GM21526 (cell line): ENCODE data around the gene METRNL.

Experiments
- ATAC-seq: cut with Tn5 transposase; IDR thresholded peaks from one replicate; pipeline ENCODE4 v1.9.1; 2021; ENCODE audit warnings: moderate library complexity; ENCODE audit not compliant: unreplicated experiment, low FRiP score

METRNL gene

DNA sequence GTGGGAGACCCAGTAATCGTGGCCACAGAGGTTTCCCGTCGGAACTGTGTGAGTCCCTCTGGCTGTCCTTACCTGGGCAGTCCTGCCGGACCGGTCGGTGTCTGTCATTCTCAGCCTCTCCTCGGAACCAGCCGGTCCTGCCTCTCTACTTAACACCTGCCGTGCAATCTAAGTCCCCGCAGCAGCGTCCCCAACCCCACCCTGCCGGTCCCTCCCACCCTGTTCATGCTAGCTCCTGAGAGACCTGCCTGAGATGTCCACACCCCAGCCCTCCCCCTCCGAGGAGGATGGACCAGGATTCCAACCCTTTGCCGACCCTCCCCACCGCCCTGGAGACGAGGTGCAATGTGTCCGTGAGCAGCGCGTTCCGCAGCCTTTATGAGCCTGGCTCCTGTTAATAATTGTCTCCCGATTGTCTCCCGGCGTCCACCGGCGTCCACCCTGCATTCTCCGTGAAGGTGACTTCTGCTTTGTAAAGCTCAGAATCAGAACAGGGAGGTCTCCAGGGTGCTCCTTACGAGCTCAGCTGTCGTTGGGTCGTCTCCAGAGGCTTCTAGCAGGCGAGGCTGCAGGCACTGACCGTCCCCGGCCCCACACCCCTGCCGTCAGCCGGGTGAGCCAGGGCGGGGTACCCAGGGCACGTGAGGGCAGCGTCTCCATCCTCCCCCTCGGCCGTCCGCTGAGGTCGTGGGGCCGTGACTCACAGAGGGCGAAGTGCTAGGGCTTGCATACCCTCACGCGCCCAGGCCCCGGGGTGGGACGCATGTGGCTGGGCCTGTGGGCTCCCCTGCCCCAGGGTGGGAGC, 10.1 kb downstream of the METRNL start:
- ATAC-seq = no peak

DNA sequence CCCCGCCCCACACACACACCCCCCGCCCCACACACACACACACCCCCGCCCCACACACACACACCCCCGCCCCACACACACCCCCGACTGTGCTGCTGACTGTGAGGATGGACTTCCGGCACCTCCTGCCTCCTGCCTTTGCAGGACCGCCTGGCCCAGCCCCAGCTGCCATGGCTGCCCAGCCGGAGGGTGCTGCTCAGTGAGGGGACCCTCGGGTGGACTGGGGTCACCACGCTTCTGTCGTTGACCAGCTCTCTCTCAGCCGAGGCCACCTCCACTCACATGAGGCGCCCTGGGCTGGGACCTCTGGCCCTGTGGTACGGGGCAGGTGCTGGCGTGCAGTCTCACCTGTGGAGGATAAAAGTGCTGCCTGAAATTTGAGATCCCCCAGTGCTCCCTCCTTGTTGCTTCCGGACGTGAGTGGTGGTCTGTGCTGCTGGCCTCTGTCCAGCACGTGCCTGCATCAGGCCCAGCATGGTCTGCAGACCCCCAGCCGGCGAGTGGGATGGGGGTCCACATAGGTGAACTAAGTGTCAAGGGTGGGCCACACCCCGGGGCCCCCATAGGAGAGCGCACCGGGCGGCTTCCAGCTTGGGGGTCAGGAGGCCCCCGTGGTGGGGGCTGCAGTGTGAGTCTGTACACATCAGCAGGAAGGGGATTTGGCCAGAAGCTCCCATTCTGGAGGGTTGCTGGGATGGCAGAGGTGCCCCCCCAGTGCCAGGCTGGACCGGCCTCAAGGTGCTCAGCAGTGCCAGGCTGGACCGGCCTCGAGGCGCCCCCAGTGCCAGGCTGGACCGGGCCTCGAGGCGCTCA, 11.2 kb downstream of the METRNL start:
- ATAC-seq = no peak

DNA sequence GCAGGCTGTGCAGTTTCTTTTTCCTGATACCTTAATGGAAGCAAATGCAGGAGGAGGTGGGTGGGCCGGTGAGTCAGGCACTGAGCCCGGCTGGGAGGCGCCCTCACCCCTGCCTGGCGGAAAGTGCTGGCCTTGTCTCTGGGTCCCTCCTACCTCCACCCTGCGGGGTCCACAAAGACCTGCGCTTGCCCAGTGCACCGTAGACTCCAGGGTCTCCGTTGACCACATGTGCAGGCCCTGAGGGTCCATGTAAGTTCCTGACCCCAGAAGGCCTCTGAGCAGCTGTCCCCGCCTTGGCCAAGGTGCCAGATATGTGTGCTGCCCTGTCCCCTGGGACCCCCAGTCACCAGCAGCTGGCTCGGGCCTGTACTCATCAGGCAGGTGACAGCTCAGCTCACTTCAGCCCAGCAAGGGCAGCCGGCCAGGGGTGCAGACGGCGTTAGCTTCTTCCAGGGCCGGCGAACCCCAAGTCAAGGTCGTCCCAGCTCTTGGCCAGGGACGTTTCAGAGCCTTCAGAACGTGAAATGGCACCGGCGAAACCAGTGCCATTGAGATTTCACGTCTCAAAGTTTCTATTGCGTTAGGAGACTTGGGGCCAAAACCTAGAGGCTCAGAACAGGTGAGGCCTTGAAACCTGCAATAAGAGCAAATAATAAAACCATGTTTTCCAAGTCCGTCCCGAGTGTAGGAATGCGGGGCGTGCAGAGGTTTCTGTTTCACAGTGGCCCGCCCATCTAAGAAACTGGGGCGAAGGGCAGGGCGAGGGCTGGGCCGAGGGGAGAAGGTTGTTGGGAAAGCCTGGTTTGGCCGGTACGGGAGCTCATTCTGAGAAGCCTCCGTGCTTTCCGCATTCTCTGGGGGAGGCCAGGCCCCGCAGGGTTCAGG, 12.1 kb downstream of the METRNL start:
- ATAC-seq = no peak

DNA sequence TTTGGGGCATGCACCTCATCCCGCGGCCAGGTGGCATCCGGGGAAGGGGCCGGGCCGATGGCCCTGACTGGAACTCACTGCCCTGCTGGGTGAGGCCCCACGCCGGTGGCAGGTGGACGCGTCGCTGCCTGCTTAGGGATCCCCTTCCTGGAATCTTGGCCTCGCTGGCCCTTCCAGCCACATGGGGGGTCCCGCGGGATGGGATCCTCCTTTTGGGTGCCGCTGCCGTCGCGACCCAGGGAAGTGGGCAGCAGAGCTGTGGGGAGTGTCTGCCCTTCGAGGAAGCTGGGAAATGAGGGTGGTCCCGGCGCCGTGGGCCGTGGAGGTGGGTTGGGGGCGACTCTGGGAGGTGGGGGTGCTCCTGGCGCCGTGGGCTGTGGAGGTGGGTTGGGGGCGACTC, 12.8 kb downstream of the METRNL start:
- ATAC-seq = no peak

DNA sequence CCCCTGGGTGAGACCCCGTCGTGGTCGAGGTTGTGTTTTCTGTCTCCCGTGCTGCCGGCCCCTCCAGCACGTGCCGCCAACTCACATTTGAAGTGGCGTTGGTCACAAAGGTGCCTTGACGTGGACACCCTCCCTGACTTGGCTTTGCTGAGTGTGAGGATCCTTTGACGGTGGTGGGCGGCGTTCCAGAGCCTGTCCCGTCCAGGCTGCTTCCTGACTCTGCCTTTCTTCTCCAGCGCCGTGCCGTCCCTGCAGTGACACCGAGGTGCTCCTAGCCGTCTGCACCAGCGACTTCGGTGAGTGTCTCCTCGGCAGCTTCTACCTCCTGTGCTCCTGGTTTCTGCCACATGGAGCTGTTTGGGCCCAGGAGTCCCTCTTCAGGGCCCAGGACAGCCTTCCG, 13.5 kb downstream of the METRNL start:
- no peak for ATAC-seq

DNA sequence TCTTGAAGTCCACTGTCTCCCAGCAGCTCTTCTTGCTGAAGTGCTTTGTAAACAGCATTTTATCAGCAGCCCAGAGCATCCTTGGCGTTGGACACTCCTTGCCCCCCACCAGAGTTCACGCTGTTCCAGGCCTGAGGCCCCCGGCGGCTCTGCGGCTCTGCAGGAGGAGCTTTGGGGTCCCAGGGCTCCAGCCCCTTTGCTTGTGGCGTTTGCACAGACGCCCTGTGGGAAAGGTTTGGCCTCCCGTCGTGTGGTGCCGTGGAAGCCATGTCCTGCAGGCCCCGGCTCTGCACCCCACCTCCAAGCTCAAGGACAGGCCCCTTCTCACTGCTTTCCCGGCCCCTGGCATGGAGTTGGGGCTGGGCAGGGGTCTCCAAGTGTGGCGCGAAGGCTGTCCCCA, 14.1 kb downstream of the METRNL start:
- ATAC-seq = no peak

DNA sequence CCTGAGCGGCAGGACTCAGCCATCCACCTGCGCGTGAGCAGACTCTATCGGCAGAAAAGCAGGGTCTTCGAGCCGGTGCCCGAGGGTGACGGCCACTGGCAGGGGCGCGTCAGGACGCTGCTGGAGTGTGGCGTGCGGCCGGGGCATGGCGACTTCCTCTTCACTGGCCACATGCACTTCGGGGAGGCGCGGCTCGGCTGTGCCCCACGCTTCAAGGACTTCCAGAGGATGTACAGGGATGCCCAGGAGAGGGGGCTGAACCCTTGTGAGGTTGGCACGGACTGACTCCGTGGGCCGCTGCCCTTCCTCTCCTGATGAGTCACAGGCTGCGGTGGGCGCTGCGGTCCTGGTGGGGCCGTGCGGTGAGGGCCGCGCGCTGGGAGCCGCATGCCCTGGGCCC, 14.9 kb downstream of the METRNL start:
- no peak for ATAC-seq

DNA sequence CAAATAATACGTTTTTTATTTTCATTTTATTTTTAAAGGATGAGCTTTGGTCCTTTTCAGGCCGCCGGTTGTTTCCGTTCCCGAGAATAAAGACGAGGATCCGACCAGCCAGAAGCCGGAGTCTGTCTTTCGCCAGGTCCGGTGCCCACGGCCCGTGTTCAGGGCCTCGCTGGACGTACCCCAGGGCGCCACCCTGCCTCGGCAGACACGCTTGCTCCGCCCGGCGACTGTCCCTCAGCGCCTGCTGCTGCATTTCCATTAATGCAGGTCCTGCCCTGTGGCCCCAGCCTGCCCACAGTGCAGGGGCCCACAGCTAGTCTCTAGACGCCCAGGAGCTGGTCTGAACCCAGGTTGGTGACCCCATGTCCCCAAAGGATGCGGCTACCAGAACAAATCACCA, 15.6 kb downstream of the METRNL start:
- ATAC-seq = no peak

DNA sequence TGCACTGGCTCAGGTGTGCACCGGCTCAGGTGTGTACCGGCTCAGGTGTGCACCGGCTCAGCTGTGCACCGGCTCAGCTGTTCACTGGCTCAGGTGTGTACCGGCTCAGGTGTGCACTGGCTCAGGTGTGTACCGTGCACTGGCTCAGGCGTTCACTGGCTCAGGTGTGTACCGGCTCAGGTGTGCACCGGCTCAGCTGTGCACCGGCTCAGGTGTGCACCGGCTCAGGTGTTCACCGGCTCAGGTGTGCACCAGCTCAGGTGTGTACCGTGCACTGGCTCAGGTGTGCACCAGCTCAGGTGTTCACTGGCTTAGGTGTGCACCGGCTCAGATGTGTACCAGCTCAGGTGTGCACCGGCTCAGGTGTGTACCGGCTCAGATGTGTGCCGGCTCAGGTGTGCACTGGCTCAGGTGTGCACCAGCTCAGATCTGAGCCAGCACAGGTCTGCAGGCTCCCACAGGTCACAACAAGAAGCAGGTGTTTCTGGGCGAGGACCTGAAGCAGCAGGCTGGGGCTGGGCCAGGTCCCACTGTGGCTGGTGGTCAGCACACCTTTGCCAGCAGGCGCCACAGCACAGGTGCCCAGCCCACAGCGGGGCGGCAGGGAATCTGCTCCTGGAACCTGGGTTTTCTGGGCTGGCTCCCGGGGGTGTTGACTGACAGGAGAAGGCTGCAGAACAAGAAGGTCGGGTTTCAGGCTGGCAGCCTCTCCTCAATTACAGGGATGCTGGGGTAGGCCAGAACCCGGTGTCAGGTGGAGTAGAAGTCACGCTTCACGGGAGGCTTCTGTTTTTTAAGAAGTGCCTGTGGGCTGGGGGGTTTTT, 17.2 kb downstream of the METRNL start:
- ATAC-seq = no peak

DNA sequence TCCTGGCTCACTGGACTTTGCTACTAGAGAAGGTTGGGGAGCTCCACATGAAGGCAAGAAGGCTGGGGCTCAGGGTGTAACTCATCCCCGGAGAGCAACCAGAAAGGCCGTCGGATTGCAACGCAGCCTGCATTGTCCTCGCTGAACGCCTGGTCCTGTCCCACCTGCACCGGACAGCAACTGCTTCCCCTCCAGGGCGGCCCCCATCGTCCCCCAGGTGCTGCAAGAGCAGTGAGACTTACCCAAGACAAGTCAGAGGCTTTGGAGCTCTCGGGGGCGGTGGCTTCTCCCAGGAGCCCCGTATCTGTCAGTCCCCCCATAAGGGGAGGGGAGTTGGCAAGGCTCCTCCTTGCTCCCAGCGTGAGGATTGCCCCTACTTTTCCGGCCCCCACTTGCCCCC, 18.4 kb downstream of the METRNL start:
- ATAC-seq = no peak

DNA sequence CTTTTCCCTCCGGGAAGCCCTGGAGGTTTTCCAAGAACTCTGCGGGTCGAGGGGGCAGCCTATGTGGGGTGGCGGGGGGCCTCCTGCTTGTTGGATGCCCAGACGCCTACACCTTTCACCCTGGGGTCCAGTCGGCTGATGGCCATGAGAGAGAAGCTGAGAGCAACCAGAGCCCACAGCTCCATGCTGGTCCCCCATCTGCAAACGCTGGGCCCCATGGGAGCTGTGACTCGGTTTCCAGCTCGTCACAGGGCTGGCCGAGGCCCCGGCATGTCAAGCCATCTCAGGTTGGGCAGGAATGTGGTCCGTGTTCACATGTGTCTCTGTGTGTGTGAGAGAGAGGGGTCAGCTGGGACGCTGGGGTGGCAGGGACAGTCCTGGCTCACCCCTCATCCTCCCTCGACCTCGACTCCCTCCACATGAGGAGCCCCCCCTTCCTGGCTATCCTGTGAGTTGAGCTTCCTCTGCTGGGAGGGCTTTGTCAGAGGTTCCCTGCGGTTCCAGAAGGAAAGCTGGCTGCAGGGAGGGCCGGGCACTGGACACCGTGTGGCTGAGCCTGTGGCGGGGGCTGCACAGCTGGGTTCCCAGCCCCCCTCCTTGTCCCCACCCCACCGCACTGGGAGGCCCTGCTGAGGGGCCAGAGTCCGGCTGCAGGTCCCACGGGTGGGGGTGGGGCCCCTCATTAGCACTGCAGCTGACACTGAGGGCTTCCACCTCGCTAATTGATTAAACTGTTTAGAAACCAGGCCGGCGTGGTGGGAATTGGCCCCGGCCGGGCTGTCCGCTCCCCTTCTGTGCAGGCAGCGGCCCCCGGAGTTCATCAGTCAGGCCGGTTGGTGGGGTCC, 19.1 kb downstream of the METRNL start:
- no peak for ATAC-seq

DNA sequence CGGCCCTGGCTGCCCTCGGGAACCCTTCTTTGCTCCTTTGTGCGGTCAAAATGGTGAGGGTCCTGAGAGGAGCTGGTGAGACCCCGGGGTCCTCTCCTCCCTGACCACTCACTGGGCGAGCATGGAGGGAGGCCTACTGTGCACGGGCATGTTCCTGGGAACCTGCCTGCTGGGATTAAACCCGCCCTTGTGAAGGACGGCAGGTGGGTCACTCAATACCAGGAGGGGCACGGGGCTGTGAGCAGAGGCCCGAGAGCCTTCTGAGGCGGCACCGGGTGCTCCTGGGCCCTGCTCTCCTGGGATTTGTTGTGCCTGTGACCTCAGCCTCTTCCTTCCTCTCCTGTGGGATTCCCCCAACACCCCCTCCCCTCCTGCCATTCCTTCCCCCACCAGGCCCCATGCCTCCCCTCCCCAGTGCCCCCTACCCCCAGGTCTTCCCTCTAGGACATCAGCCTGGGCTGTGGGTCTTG, 19.7 kb downstream of the METRNL start:
- ATAC-seq = no peak

DNA sequence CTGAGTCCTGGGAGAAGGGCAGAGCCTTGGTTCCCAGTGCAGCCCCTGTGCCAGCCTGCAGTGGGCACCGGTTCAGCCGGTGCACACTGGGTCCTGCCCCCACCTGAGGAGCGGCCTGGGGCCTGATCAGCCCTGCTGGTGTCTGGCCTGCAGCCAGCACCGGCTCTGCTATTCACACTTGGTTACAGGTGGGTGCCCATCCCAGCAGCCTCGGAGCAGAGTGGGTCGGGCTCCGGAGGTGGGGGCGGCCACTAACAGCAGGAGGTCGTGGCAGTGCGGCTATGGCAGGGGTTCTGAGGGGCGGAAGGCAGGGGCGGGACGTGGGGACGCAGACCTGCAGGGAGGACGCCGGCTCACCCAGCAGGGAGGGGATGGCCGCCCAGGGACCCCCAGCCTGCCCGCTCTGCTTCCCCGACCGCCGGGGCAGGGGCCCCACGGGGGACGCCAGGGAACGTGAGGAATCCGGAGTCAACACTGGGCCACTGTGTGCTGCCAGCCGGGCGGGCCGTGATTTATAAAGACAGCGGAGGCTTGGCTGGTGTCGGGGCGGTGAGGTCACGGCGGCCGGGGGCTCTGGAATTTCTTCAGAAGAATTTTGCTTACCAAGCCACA, 20.3 kb downstream of the METRNL start:
- no peak for ATAC-seq

DNA sequence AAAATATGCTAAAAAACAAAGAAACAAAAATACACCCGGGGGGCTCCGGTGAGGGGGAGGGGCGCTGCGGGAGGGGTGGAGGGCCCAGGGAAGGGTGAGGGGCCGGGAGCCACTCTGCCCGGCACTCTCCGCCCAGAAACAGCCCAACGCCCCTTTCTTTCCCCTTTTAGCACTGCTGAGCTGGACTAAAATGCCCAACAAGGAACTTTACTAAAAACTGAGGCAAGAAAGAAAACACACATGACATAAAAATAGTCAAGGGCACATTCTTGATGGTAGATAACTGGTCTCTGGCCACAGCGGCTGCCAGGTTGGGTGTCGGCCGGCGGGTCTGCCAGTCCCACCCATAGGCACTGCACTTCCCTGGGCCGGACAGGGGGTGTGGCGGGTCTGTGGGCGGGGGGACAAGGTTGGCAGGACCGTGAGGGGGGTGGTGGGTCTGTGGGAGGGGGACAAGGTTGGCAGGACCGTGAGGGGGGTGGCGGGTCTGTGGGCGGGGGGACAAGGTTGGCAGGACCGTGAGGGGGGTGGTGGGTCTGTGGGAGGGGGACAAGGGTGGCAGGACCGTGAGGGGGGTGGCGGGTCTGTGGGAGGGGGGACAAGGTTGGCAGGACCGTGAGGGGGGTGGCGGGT, 20.9 kb downstream of the METRNL start:
- ATAC-seq = no peak

DNA sequence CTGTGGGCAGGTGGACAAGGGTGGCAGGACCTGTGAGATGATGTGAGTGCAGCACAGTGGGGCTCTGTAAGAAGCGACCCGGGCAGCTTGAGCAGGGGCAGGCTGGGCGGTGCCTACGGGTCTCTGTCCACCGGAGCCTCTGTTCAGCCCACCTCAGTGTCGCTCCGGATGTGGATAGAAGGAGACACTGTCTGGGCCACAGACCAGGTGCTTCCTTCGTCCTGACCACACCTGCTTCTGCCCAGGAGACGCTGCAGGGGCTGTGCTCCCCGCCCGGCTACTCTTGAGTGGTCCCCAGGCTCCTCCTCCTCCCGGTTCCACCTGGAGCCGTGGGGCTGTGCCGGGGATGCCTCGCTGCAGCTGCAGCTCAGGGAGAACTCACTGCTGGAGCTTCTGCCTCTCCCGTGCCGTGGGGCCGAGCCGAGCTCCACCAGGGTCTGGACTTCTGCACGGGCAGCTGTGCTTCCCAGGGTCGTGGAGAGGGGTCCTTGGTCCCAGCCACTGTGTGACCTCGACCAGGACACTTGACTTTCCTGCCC, 21.5 kb downstream of the METRNL start:
- no peak for ATAC-seq

DNA sequence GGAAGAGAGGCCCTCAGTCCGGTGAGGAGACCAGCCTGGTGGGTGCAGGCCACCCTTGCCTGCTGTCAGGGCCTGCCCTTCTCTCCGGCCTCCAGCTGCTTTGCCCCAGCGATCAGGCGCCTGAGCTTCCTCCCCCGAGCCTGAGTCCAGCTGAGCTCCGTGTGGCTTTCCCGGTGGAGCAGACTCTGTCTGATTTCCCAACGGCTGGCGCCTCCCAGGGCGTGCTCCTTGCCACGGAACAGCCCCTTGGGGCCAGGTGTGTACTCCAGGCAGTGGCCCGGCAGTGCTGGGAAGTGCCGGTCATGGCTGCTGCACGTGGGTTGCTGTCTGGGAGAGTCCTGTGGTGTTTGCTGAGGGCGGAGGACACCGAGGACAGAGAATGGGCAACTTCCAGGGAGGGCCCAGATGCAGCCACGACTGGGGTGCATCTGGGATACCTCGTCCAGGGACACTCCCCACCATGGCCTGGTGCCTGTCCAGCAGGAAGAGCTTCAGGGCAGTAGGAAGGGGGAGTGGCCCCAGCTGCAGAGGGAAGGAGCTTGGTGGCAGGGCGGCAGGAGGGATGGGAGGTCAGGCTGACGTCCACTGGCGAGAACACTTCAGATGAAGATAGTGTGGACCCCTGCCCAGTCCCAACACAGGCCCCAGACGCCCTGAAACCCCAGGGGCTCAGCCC, 22.5 kb downstream of the METRNL start:
- ATAC-seq = no peak

DNA sequence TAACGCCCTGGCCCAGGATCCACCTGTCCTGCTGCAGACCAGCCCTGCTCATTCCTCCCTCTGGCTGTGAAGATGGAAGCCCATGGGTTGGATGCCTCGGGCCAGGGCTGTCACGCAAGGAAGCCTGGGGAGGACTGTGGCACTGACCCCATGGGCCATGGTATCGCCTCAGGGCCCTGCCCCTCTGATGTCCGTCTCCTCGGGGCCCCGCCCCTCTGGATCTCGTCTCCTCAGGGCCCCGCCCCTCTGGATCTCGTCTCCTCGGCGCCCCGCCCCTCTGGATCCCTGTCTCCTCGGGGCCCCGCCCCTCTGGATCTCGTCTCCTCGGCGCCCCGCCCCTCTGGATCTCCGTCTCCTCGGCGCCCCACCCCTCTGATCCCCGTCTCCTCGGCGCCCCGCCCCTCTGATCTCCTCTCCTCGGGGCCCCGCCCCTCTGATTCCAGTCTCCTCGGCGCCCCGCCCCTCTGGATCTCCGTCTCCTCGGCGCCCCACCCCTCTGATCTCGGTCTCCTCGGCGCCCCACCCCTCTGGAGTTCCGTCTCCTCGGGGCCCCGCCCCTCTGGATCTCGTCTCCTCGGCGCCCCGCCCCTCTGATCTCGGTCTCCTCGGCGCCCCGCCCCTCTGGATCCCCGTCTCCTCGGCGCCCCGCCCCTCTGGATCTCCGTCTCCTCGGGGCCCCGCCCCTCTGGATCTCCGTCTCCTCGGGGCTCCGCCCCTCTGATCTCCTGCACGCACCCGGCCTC, 24.0 kb downstream of the METRNL start:
- ATAC-seq = no peak
